Central memory CD8-positive, alpha-beta T cell (primary cell): ENCODE results near the gene TGM6.

Experiments
- ATAC-seq: fragments of 150-1000 bp; cut with Tn5 transposase; replicated peaks from 2 replicates; pipeline ENCODE4 v1.10.0; 2022; ENCODE audit warnings: mild to moderate bottlenecking, moderate FRiP score, moderate number of reproducible peaks; ENCODE audit not compliant: poor library complexity, severe bottlenecking; ENCODE audit errors: extremely low read depth
- DNase-seq, 2 donors: peaks; one replicate each; pipeline ENCODE4 v3.0.0; 2021; ENCODE audit warnings: low spot score in 2 of 2
- H3K27ac Mint-ChIP-seq: one replicate; pipeline ENCODE4 v1.8.0; 2022; ENCODE audit warnings: low read depth, mild to moderate bottlenecking, moderate library complexity, mixed read lengths
- H3K27me3 Mint-ChIP-seq: one replicate; pipeline ENCODE4 v1.8.0; 2022; ENCODE audit warnings: mixed read lengths
- H3K36me3 Mint-ChIP-seq: one replicate; pipeline ENCODE4 v1.8.0; 2022; ENCODE audit warnings: mild to moderate bottlenecking, moderate library complexity, mixed read lengths; ENCODE audit not compliant: insufficient read depth
- H3K4me1 Mint-ChIP-seq: one replicate; pipeline ENCODE4 v1.8.0; 2022; ENCODE audit warnings: mixed read lengths
- H3K4me3 Mint-ChIP-seq: one replicate; pipeline ENCODE4 v1.8.0; 2022; ENCODE audit warnings: mild to moderate bottlenecking, moderate library complexity, mixed read lengths
- H3K9me3 Mint-ChIP-seq: one replicate; pipeline ENCODE4 v1.8.0; 2022; ENCODE audit warnings: mixed read lengths

Gene TGM6

GRCh38 chr20:2394411-2395055 lies 13.8 kb downstream of the TGM6 start:
- H3K27me3 Mint-ChIP-seq = peaks cover 15% of the 10 kb centered on the region
- no peak for DNase-seq
- H3K4me1 Mint-ChIP-seq = no peaks in the 10 kb centered on the region
- no peak for ATAC-seq
- no peaks in the 10 kb centered on the region for H3K9me3 Mint-ChIP-seq
- H3K4me3 Mint-ChIP-seq = no peak overlapping the region
- no peak overlapping the region for H3K27ac Mint-ChIP-seq
- no peaks in the 10 kb centered on the region for H3K36me3 Mint-ChIP-seq

- no peak for ATAC-seq
- no peaks in the 10 kb centered on the region for H3K9me3 Mint-ChIP-seq
- H3K27ac Mint-ChIP-seq = no peak overlapping the region
- H3K27me3 Mint-ChIP-seq = peaks cover 15% of the 10 kb centered on the region
- no peaks in the 10 kb centered on the region for H3K4me1 Mint-ChIP-seq
- no peaks in the 10 kb centered on the region for H3K36me3 Mint-ChIP-seq
- DNase-seq = no peak
- H3K4me3 Mint-ChIP-seq = no peak overlapping the region
Observed at GRCh38 chr20:2395136-2395535, 14.4 kb downstream of the TGM6 start.

- Mint-ChIP-seq H3K9me3 (no peaks in the 10 kb centered on the region), H3K4me3 (no peak overlapping the region), H3K4me1 (no peaks in the 10 kb centered on the region), H3K36me3 (no peaks in the 10 kb centered on the region), H3K27ac (peak overlapping the region; percentile 55), H3K27me3 (peaks cover 15% of the 10 kb centered on the region)
- ATAC-seq (no peak), DNase-seq (no peak)
Observed at GRCh38 chr20:2396241-2396814, 15.6 kb downstream of the TGM6 start.

- Mint-ChIP-seq H3K36me3 (no peaks in the 10 kb centered on the region), H3K27me3 (peaks cover 15% of the 10 kb centered on the region), H3K4me1 (no peaks in the 10 kb centered on the region), H3K9me3 (no peaks in the 10 kb centered on the region), H3K27ac (no peak overlapping the region), H3K4me3 (no peak overlapping the region)
- ATAC-seq (no peak), DNase-seq (no peak)
Observed at GRCh38 chr20:2397091-2397490, 16.4 kb downstream of the TGM6 start.

- ATAC-seq = no peak
- no peaks in the 10 kb centered on the region for H3K36me3 Mint-ChIP-seq
- H3K27ac Mint-ChIP-seq = no peak overlapping the region
- H3K4me3 Mint-ChIP-seq = no peak overlapping the region
- H3K4me1 Mint-ChIP-seq = no peaks in the 10 kb centered on the region
- peaks cover 15% of the 10 kb centered on the region for H3K27me3 Mint-ChIP-seq
- no peak for DNase-seq
- no peaks in the 10 kb centered on the region for H3K9me3 Mint-ChIP-seq
Observed at GRCh38 chr20:2397595-2398145, 17.0 kb downstream of the TGM6 start.

GRCh38 chr20:2398449-2398848 lies 17.7 kb downstream of the TGM6 start:
- H3K4me3 Mint-ChIP-seq = no peak overlapping the region
- H3K36me3 Mint-ChIP-seq = no peaks in the 10 kb centered on the region
- H3K27ac Mint-ChIP-seq = no peak overlapping the region
- H3K27me3 Mint-ChIP-seq = peaks cover 15% of the 10 kb centered on the region
- no peaks in the 10 kb centered on the region for H3K9me3 Mint-ChIP-seq
- ATAC-seq = no peak
- DNase-seq = no peak
- no peaks in the 10 kb centered on the region for H3K4me1 Mint-ChIP-seq

GRCh38 chr20:2399390-2399789 lies 18.7 kb downstream of the TGM6 start:
- H3K27ac Mint-ChIP-seq = no peak overlapping the region
- peaks cover 15% of the 10 kb centered on the region for H3K27me3 Mint-ChIP-seq
- H3K4me3 Mint-ChIP-seq = no peak overlapping the region
- no peaks in the 10 kb centered on the region for H3K9me3 Mint-ChIP-seq
- no peak for ATAC-seq
- H3K4me1 Mint-ChIP-seq = no peaks in the 10 kb centered on the region
- no peaks in the 10 kb centered on the region for H3K36me3 Mint-ChIP-seq
- no peak for DNase-seq

GRCh38 chr20:2400290-2400689 lies 19.6 kb downstream of the TGM6 start:
- no peaks in the 10 kb centered on the region for H3K36me3 Mint-ChIP-seq
- H3K4me3 Mint-ChIP-seq = no peak overlapping the region
- no peak overlapping the region for H3K27ac Mint-ChIP-seq
- DNase-seq = no peak
- no peaks in the 10 kb centered on the region for H3K4me1 Mint-ChIP-seq
- ATAC-seq = no peak
- H3K9me3 Mint-ChIP-seq = no peaks in the 10 kb centered on the region
- H3K27me3 Mint-ChIP-seq = peaks cover 20% of the 10 kb centered on the region

- H3K4me1 Mint-ChIP-seq = no peaks in the 10 kb centered on the region
- DNase-seq = no peak
- no peak for ATAC-seq
- no peak overlapping the region for H3K27ac Mint-ChIP-seq
- no peak overlapping the region for H3K4me3 Mint-ChIP-seq
- no peaks in the 10 kb centered on the region for H3K36me3 Mint-ChIP-seq
- peaks cover 27% of the 10 kb centered on the region for H3K27me3 Mint-ChIP-seq
- H3K9me3 Mint-ChIP-seq = no peaks in the 10 kb centered on the region
Observed at GRCh38 chr20:2401527-2401926, 20.8 kb downstream of the TGM6 start.

GRCh38 chr20:2402271-2402980 lies 21.7 kb downstream of the TGM6 start:
- Mint-ChIP-seq H3K4me3 (no peak overlapping the region), H3K4me1 (no peaks in the 10 kb centered on the region), H3K9me3 (no peaks in the 10 kb centered on the region), H3K27me3 (peaks cover 20% of the 10 kb centered on the region), H3K36me3 (no peaks in the 10 kb centered on the region), H3K27ac (no peak overlapping the region)
- DNase-seq (no peak), ATAC-seq (no peak)

GRCh38 chr20:2403291-2404052 lies 22.8 kb downstream of the TGM6 start:
- H3K27ac Mint-ChIP-seq = no peak overlapping the region
- no peaks in the 10 kb centered on the region for H3K9me3 Mint-ChIP-seq
- no peak for DNase-seq
- no peak overlapping the region for H3K4me3 Mint-ChIP-seq
- no peak for ATAC-seq
- no peaks in the 10 kb centered on the region for H3K4me1 Mint-ChIP-seq
- peaks cover 28% of the 10 kb centered on the region for H3K27me3 Mint-ChIP-seq
- no peaks in the 10 kb centered on the region for H3K36me3 Mint-ChIP-seq

GRCh38 chr20:2405693-2406065 lies 25.0 kb downstream of the TGM6 start:
- no peaks in the 10 kb centered on the region for H3K4me1 Mint-ChIP-seq
- no peak for DNase-seq
- no peak overlapping the region for H3K27ac Mint-ChIP-seq
- no peak overlapping the region for H3K4me3 Mint-ChIP-seq
- peaks cover 50% of the 10 kb centered on the region for H3K27me3 Mint-ChIP-seq
- H3K36me3 Mint-ChIP-seq = no peaks in the 10 kb centered on the region
- no peak for ATAC-seq
- H3K9me3 Mint-ChIP-seq = no peaks in the 10 kb centered on the region
